ENCODE measurements around the gene NEU1.
"Not testable (repeated sequence)": the region's sequence is repeated elsewhere in the genome, so short reads cannot be mapped to it uniquely, and the experiment has no call there.

The NEU1 gene

DNA sequence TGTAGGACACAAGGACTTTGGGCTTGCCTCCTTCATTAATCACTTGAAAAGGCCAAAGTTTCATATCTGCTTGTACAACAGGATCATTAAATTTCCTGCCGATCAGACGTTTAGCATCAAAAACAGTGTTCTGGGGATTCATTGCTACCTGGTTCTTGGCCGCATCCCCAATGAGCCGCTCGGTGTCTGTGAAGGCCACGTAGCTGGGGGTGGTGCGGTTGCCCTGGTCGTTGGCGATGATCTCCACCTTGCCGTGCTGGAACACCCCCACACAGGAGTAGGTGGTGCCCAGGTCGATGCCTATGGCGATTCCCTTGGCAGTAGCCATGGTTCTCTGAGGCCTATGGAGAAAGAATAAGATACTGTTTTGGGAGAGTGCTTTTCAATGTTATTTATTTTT is 51.0 kb downstream of the NEU1 start:
- Histone ChIP-seq H3K27me3 (ENCODE audit: insufficient read depth, poor library complexity, severe bottlenecking) (no peaks in the 10 kb centered on the region), H3K27ac (replicated peaks) (no peak overlapping the region), H3K4me3 (replicated peaks; ENCODE audit: insufficient read depth, low read length) (no peak overlapping the region)
- TF ChIP-seq, protein P1, sequence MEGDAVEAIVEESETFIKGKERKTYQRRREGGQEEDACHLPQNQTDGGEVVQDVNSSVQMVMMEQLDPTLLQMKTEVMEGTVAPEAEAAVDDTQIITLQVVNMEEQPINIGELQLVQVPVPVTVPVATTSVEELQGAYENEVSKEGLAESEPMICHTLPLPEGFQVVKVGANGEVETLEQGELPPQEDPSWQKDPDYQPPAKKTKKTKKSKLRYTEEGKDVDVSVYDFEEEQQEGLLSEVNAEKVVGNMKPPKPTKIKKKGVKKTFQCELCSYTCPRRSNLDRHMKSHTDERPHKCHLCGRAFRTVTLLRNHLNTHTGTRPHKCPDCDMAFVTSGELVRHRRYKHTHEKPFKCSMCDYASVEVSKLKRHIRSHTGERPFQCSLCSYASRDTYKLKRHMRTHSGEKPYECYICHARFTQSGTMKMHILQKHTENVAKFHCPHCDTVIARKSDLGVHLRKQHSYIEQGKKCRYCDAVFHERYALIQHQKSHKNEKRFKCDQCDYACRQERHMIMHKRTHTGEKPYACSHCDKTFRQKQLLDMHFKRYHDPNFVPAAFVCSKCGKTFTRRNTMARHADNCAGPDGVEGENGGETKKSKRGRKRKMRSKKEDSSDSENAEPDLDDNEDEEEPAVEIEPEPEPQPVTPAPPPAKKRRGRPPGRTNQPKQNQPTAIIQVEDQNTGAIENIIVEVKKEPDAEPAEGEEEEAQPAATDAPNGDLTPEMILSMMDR (IDR thresholded peaks at IDR 0.05; ENCODE audit: insufficient read depth, low read length), result no peak
- TF ChIP-seq POLR2AphosphoS5 (IDR thresholded peaks at IDR 0.05; ENCODE audit: low read depth) (no peak), GABPA (IDR thresholded peaks at IDR 0.05; ENCODE audit: low read depth) (no peak), SPI1 (IDR thresholded peaks at IDR 0.05; ENCODE audit: borderline replicate concordance, low read depth) (no peak)
- TF ChIP-seq, protein P2, sequence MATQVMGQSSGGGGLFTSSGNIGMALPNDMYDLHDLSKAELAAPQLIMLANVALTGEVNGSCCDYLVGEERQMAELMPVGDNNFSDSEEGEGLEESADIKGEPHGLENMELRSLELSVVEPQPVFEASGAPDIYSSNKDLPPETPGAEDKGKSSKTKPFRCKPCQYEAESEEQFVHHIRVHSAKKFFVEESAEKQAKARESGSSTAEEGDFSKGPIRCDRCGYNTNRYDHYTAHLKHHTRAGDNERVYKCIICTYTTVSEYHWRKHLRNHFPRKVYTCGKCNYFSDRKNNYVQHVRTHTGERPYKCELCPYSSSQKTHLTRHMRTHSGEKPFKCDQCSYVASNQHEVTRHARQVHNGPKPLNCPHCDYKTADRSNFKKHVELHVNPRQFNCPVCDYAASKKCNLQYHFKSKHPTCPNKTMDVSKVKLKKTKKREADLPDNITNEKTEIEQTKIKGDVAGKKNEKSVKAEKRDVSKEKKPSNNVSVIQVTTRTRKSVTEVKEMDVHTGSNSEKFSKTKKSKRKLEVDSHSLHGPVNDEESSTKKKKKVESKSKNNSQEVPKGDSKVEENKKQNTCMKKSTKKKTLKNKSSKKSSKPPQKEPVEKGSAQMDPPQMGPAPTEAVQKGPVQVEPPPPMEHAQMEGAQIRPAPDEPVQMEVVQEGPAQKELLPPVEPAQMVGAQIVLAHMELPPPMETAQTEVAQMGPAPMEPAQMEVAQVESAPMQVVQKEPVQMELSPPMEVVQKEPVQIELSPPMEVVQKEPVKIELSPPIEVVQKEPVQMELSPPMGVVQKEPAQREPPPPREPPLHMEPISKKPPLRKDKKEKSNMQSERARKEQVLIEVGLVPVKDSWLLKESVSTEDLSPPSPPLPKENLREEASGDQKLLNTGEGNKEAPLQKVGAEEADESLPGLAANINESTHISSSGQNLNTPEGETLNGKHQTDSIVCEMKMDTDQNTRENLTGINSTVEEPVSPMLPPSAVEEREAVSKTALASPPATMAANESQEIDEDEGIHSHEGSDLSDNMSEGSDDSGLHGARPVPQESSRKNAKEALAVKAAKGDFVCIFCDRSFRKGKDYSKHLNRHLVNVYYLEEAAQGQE (IDR thresholded peaks at IDR 0.05; ENCODE audit: insufficient replicate concordance, low read depth), result no peak
- no peak for DNase-seq (ENCODE audit: low read depth in 1 of 2, low spot score in 1 of 2)

DNA sequence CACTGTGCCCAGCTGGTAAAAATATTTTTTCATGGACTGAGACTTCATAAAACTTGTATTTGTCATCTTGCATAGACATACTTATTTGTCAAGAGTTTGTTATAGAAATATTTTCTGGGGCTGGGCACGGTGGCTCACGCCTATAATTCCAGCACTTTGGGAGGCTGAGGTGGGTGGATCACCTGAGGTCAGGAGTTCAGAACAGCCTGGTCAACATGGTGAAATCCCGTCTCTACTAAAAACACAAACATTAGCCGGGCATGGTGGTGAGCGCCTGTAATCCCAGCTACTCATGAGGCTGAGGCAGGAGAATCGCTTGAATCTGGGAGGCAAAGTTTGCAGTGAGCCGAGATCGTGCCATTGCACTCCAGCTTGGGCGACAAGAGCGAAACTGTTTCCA is 54.0 kb downstream of the NEU1 start:
- H3K4me3 ChIP-seq (replicated peaks; ENCODE audit: insufficient read depth, low read length); DNase-seq (ENCODE audit: low read depth in 1 of 2, low spot score in 1 of 2); H3K27me3 ChIP-seq (ENCODE audit: insufficient read depth, poor library complexity, severe bottlenecking): not testable (repeated sequence)

More for the DNA sequence above, 54.0 kb downstream of the NEU1 start:
- not testable (repeated sequence) for H3K27ac ChIP-seq (replicated peaks)

All from HL-60 (cell line).